ENCODE results near the gene BFSP2.
A peak's percentile ranks its signal among the peaks of the same experiment; 100 is the strongest.

The BFSP2 gene

GRCh38 chr3:133460809-133461208, 61.0 kb downstream of the BFSP2 start:
- no peak overlapping the region for H3K4me3 ChIP-seq (ENCODE audit: low read length)
- DNase-seq (ENCODE audit: low read depth): no peak
- no peak for TF ChIP-seq CTCF (conservative IDR thresholded peaks at IDR 0.05; ENCODE audit: low read length)

- no peak overlapping the region for H3K4me3 ChIP-seq (ENCODE audit: low read length)
- DNase-seq (ENCODE audit: low read depth): no peak
- no peak for TF ChIP-seq CTCF (conservative IDR thresholded peaks at IDR 0.05; ENCODE audit: low read length)
These were observed 61.4 kb downstream of the BFSP2 start for GRCh38 chr3:133461291-133461690.

- no peak overlapping the region for H3K4me3 ChIP-seq (ENCODE audit: low read length)
- TF ChIP-seq CTCF (conservative IDR thresholded peaks at IDR 0.05; ENCODE audit: low read length): no peak
- no peak for DNase-seq (ENCODE audit: low read depth)
These were observed 63.5 kb downstream of the BFSP2 start for GRCh38 chr3:133463347-133463860.

GRCh38 chr3:133464573-133464972, 64.7 kb downstream of the BFSP2 start:
- DNase-seq (ENCODE audit: low read depth): peak; percentile 61
- peak; percentile 65 for TF ChIP-seq CTCF (conservative IDR thresholded peaks at IDR 0.05; ENCODE audit: low read length)
- no peak overlapping the region for H3K4me3 ChIP-seq (ENCODE audit: low read length)

GRCh38 chr3:133466531-133467386, 66.9 kb downstream of the BFSP2 start:
- no peak for DNase-seq (ENCODE audit: low read depth)
- no peak overlapping the region for H3K4me3 ChIP-seq (ENCODE audit: low read length)
- TF ChIP-seq CTCF (conservative IDR thresholded peaks at IDR 0.05; ENCODE audit: low read length): no peak

- TF ChIP-seq CTCF (conservative IDR thresholded peaks at IDR 0.05; ENCODE audit: low read length): no peak
- H3K4me3 ChIP-seq (ENCODE audit: low read length): no peak overlapping the region
- no peak for DNase-seq (ENCODE audit: low read depth)
These were observed 67.9 kb downstream of the BFSP2 start for GRCh38 chr3:133467780-133468179.

- no peak overlapping the region for H3K4me3 ChIP-seq (ENCODE audit: low read length)
These were observed 68.4 kb downstream of the BFSP2 start for GRCh38 chr3:133468251-133468721.

More at GRCh38 chr3:133468251-133468721, 68.4 kb downstream of the BFSP2 start:
- TF ChIP-seq CTCF (conservative IDR thresholded peaks at IDR 0.05; ENCODE audit: low read length): no peak
- DNase-seq (ENCODE audit: low read depth): no peak

Data from AG10803 (cell line).